ENCODE results near the gene ZBTB7C. TPM values are rescaled to one million over a fixed set of nuclear protein-coding genes. Genes with fewer than 3 reads are reported as not detected.

Gene ZBTB7C
- total and polyA plus RNA-seq, 8 donors: 3.0 to 47.8 (median 19.3) TPM

DNA sequence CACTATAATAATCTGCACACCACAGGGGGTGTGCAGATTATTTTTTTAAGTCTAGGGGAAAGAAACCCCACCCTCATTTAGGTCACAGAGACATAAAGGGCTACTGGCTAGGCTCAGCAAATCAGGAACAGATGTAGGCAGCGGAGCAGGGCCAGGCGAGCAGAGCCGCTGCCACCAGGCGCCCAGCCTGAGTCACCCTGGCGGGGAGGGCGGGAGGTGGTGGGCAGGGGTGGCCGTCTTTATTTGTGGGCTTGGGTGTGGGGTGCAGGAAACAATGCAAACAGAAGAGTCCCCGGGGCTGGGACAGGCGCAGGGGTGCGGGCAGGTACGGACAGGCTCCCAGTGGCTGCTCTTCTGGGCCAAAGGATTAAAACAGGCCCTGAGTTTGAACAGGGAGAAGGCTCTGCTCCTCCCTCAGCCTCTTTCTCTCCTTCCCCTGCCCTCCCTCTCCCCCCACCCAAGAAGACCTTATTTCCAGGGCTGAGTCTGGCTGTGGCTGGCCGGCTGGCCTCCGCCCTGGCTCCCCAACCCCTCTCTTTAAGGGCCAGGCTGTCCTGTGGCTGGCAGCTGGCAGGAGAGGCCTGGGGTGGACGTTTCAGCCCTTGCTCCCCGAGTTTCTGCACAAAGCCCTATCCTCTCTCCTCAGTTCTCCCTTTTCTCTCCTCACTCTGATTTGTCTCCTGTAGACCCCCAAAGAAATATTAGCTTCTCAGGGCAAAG is 335.8 kb downstream of the ZBTB7C start:
- intact Hi-C loops (cut with DNase I; ENCODE audit: low total_unique reads): no loop called here
- TF ChIP-seq, protein P1, sequence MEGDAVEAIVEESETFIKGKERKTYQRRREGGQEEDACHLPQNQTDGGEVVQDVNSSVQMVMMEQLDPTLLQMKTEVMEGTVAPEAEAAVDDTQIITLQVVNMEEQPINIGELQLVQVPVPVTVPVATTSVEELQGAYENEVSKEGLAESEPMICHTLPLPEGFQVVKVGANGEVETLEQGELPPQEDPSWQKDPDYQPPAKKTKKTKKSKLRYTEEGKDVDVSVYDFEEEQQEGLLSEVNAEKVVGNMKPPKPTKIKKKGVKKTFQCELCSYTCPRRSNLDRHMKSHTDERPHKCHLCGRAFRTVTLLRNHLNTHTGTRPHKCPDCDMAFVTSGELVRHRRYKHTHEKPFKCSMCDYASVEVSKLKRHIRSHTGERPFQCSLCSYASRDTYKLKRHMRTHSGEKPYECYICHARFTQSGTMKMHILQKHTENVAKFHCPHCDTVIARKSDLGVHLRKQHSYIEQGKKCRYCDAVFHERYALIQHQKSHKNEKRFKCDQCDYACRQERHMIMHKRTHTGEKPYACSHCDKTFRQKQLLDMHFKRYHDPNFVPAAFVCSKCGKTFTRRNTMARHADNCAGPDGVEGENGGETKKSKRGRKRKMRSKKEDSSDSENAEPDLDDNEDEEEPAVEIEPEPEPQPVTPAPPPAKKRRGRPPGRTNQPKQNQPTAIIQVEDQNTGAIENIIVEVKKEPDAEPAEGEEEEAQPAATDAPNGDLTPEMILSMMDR (IDR thresholded peaks at IDR 0.05): no peak
- TF ChIP-seq EP300 (IDR thresholded peaks at IDR 0.05) (no peak), POLR2AphosphoS5 (IDR thresholded peaks at IDR 0.05) (no peak), POLR2A (IDR thresholded peaks at IDR 0.05) (no peak)
- Histone ChIP-seq H3K4me1 (peaks cover 0 to 14% (median 9%) of the 10 kb centered on the region in 4 donors), H3K27me3 (no peaks in the 10 kb centered on the region), H3K9me3 (no peaks in the 10 kb centered on the region), H3K36me3 (no peaks in the 10 kb centered on the region), H3K4me3 (no peak overlapping the region), H3K27ac (peak overlapping the region in 4 of 5 donors; percentile 25 to 60 (median 42))
- 72 to 84% (median 75%) methylated on average over 15 of the region's 15 CpGs for WGBS, 5 donors
- DNase-seq: peak in 1 of 2 donors; percentile 54

DNA sequence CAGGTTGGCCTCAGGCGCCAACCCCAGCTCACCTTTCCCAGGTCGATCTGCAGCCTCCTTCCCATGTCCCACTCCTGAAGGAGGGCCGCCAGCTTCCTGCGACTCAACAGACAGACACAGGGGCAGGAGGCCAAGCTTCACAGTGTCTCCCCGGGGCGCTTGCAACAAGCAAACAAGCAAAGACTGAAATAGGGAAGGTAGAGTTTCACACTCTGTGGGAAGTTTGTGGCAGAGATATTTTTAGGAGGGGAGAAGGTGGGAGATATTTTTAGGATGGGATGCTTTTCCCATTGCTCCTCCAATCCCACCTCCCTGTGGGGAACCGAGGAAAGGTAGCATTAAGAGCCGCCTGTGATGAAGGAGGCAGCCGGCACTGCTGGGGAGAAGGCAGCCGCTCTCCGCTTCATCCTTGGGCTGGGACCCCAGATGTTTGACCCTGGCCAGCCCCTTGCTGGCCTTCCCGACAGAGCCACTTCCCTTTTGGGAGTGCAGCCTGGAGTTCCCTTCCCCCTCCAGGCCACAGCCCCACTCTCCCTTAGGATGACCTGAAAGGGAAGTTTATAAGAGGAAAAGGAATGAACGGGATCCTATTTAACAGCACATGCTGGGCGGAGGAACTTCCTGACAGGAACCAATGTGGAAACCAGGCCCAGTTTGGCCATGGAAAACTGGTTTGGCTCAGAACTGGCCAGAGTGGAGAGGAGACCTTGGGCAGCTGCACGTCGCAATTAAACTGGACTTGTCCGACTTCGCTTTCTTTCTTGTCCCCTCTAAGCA is 336.6 kb downstream of the ZBTB7C start:
- H3K36me3 ChIP-seq: no peaks in the 10 kb centered on the region
- no peak overlapping the region for H3K4me3 ChIP-seq
- peak in 1 of 2 donors; percentile 26 for DNase-seq
- TF ChIP-seq, protein P1 (IDR thresholded peaks at IDR 0.05): no peak
- no peak for TF ChIP-seq POLR2A (IDR thresholded peaks at IDR 0.05)
- TF ChIP-seq POLR2AphosphoS5 (IDR thresholded peaks at IDR 0.05): no peak
- TF ChIP-seq EP300 (IDR thresholded peaks at IDR 0.05): no peak
- peaks cover 0 to 14% (median 9%) of the 10 kb centered on the region in 4 donors for H3K4me1 ChIP-seq
- 67 to 74% (median 72%) methylated on average over 18 of the region's 18 CpGs for WGBS, 5 donors
- no peaks in the 10 kb centered on the region for H3K9me3 ChIP-seq
- H3K27me3 ChIP-seq: no peaks in the 10 kb centered on the region
- intact Hi-C loops (cut with DNase I; ENCODE audit: low total_unique reads): no loop called here
- peak overlapping the region in 3 of 5 donors; percentile 25 to 60 (median 39) for H3K27ac ChIP-seq

GRCh38 chr18:48068916-48069445 is 340.2 kb downstream of the ZBTB7C start:
- no peaks in the 10 kb centered on the region for H3K36me3 ChIP-seq
- intact Hi-C loops (cut with DNase I; ENCODE audit: low total_unique reads): no loop called here

DNA sequence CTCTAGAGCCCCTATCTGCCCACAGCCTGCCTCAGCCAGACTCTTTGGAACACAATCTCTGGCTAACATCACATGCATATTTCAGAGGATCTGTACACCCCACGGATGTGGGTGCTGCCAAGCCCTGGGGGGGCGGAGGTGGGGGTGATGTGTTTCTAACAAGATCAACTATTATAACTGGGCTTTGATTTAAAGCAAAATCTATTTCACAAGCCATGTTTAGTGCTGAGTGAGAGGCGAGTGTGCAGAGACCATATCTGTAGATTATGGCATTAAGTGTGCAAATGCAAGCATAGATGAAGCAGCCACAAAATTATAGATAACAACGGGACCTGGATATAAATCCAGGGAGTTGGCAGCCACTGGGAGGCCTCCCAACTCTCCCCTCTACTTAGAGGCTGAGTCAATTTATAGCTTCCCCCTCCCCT is 342.9 kb downstream of the ZBTB7C start:
- TF ChIP-seq, protein P1 (IDR thresholded peaks at IDR 0.05): no peak
- TF ChIP-seq POLR2AphosphoS5 (IDR thresholded peaks at IDR 0.05): no peak
- TF ChIP-seq POLR2A (IDR thresholded peaks at IDR 0.05): no peak
- no peak for TF ChIP-seq EP300 (IDR thresholded peaks at IDR 0.05)
- Histone ChIP-seq H3K9me3 (no peaks in the 10 kb centered on the region), H3K27me3 (no peaks in the 10 kb centered on the region), H3K4me3 (no peak overlapping the region), H3K4me1 (peaks cover 0 to 21% (median 0%) of the 10 kb centered on the region in 4 donors), H3K27ac (no peak overlapping the region), H3K36me3 (no peaks in the 10 kb centered on the region)
- DNase-seq: no peak
- 41 to 57% (median 48%) methylated on average over 4 of the region's 4 CpGs for WGBS, 5 donors
- intact Hi-C loops (cut with DNase I; ENCODE audit: low total_unique reads): no loop called here

More at GRCh38 chr18:48068916-48069445, 340.2 kb downstream of the ZBTB7C start:
- 92 to 97% (median 96%) methylated on average over 11 of the region's 11 CpGs for WGBS, 5 donors
- no peak for DNase-seq
- Histone ChIP-seq H3K27me3 (no peaks in the 10 kb centered on the region), H3K4me3 (no peak overlapping the region), H3K4me1 (peaks cover 0 to 21% (median 0%) of the 10 kb centered on the region in 4 donors), H3K27ac (no peak overlapping the region), H3K9me3 (no peaks in the 10 kb centered on the region)
- TF ChIP-seq POLR2A (IDR thresholded peaks at IDR 0.05) (no peak), EP300 (IDR thresholded peaks at IDR 0.05) (no peak), POLR2AphosphoS5 (IDR thresholded peaks at IDR 0.05) (no peak)
- TF ChIP-seq, protein P1 (IDR thresholded peaks at IDR 0.05): no peak
